Ovary (tissue), 9 donors: ENCODE results near the gene GNG7. TPM values are rescaled to one million over a fixed set of nuclear protein-coding genes. Genes with fewer than 3 reads are reported as not detected.

Source experiments
- DNase-seq, 5 donors: peaks; one replicate each; pipeline ENCODE4 v3.0.0-alpha.2; 2019 to 2020
- H3K27ac ChIP-seq, 2 donors: fragments of 200-600 bp; one replicate each; pipeline versions ENCODE4 v1.5.1 to v1.8.0; 2019 to 2022
- H3K27me3 ChIP-seq: fragments of 200-600 bp; one replicate; pipeline ENCODE4 v1.8.0; 2022
- H3K36me3 ChIP-seq: fragments of 200-600 bp; sonication (generic); one replicate; pipeline ENCODE4 v1.5.1; 2019
- H3K4me1 ChIP-seq: one replicate; pipeline ENCODE4 v1.8.1; 2013; ENCODE audit warnings: mild to moderate bottlenecking, moderate library complexity; ENCODE audit not compliant: insufficient read depth
- H3K4me3 ChIP-seq: fragments of 200-600 bp; sonication (generic); one replicate; pipeline ENCODE4 v1.5.1; 2017
- H3K9me3 ChIP-seq, 2 donors: fragments of 200-600 bp in 1 of 2; sonication (generic) in 1 of 2; one replicate each; pipeline versions ENCODE4 v1.5.1 to v1.8.1; 2013 to 2019; ENCODE audit warnings: mild to moderate bottlenecking in 1 of 2, moderate library complexity in 1 of 2
- CTCF ChIP-seq, 3 donors: fragments of 450-650 bp in 2 of 3; fragments of 200-600 bp in 1 of 3; IDR thresholded peaks; one replicate each; pipeline versions ENCODE4 v1.5.1 to v1.8.0; 2016 to 2022; ENCODE audit warnings: antibody characterized with exemption in 3 of 3, mild to moderate bottlenecking in 1 of 3
- EP300 ChIP-seq: sonication (generic); formaldehyde crosslinking; IDR thresholded peaks from one replicate; pipeline ENCODE4 v1.6.1; 2017; ENCODE audit warnings: antibody characterized with exemption
- POLR2A ChIP-seq: fragments of 450-650 bp; IDR thresholded peaks from one replicate; pipeline ENCODE4 v1.6.1; 2017; ENCODE audit warnings: antibody characterized with exemption, mild to moderate bottlenecking, moderate library complexity
- WGBS, 3 donors: extraction: QIAGEN DNeasy Blood & Tissue Kit in 1 of 3; methylation state at CpG; one replicate each; pipeline versions ENCODE4 v1.1.5 to v1.1.7; 2013 to 2017; 5-methylcytosine and 5-hydroxymethylcytosine counted together
- intact Hi-C, 4 donors: fragments of 100-400 bp; cut with DNase I; formaldehyde crosslinking; loops; one replicate each; pipeline versions ENCODE4 v1.11.0 to v1.15.1; 2022 to 2023
- polyA plus RNA-seq, 2 donors: library from polyadenylated mRNA; stranded (reverse); fragments of 200-250 nt in 1 of 2; fragments of 350-450 nt in 1 of 2; fragmentation: Illumina TruSeq in 1 of 2; extraction: RNeasy Lipid Tissue Mini Kit (QIAGEN cat#74804) in 1 of 2; gene quantifications; one replicate each; pipeline ENCODE4 v1.2.3, GENCODE V29; 2013 to 2014
- total RNA-seq, 7 donors: library from RNA; depleted of rRNA in 2 of 7; stranded (reverse); fragments of >200 nt in 2 of 7; fragmentation: NEBNext Ultra II Directional in 3 of 7; extraction: Animal tissue kit (Norgen Biotek cat#: 25700) in 3 of 7; gene quantifications; one replicate each; pipeline versions ENCODE4 v1.1.0 to v1.2.4, GENCODE V29; 2016 to 2023
- donor health status: DM: no; HTN: no; CAD: no; lungs with moderate emphysema.
- donor health status: DM: no; HTN: no; CAD: no.
- donor health status: Bipolar disorder and iron deficiency.
- donor health status: DM: yes; HTN: yes; CAD: no.
- donor health status: DM: no; HTN: no; CAD: no.
- donor health status: DM: yes; HTN: yes; CAD: no.

The GNG7 gene
- total and polyA plus RNA-seq, 9 donors: 4.1 to 36.3 (median 15.1) TPM

- no peaks in the 10 kb centered on the region for H3K27me3 ChIP-seq
- peaks cover 0 to 3% of the 10 kb centered on the region in 2 donors for H3K9me3 ChIP-seq
- 77 to 82% (median 81%) methylated on average over 16 of the region's 16 CpGs for WGBS, 3 donors
- no peak for TF ChIP-seq CTCF (IDR thresholded peaks at IDR 0.05)
- no peak for TF ChIP-seq POLR2A
- TF ChIP-seq EP300: no peak
- DNase-seq: no peak
- H3K4me3 ChIP-seq: no peak overlapping the region
- peaks cover 6% of the 10 kb centered on the region for H3K4me1 ChIP-seq
- no peak overlapping the region for H3K27ac ChIP-seq
- intact Hi-C loops: no loop called here
- H3K36me3 ChIP-seq: no peaks in the 10 kb centered on the region
These were observed 72.8 kb downstream of the GNG7 start for GRCh38 chr19:2629491-2630351.

DNA sequence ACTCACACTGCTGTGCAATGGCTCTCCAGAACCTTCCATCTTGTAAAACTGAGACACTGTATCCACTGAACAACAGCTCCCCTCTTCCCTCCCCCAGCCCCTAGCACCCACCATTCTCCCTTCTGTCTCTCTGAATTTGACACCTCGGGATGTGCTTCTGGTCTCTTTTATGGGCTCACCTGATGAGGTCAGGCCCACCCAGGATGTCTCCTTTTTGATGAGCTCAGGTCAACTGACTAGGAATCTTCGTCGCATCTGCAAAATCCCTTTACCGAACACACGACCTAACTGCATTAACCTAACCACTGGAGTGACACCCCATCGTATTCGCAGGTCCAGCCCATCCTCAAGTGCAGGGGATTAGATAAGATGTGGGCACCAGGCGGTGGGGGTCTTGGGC, 73.9 kb downstream of the GNG7 start:
- Histone ChIP-seq H3K27me3 (no peaks in the 10 kb centered on the region), H3K9me3 (peaks cover 0 to 3% of the 10 kb centered on the region in 2 donors), H3K4me1 (peaks cover 1% of the 10 kb centered on the region), H3K36me3 (no peaks in the 10 kb centered on the region), H3K4me3 (no peak overlapping the region), H3K27ac (peak overlapping the region in 1 of 2 donors; percentile 20)
- WGBS, 3 donors: 92 to 94% (median 94%) methylated on average over 8 of the region's 8 CpGs
- intact Hi-C loops: no loop called here
- no peak for TF ChIP-seq CTCF (IDR thresholded peaks at IDR 0.05)
- no peak for TF ChIP-seq POLR2A
- TF ChIP-seq EP300: no peak
- no peak for DNase-seq

DNA sequence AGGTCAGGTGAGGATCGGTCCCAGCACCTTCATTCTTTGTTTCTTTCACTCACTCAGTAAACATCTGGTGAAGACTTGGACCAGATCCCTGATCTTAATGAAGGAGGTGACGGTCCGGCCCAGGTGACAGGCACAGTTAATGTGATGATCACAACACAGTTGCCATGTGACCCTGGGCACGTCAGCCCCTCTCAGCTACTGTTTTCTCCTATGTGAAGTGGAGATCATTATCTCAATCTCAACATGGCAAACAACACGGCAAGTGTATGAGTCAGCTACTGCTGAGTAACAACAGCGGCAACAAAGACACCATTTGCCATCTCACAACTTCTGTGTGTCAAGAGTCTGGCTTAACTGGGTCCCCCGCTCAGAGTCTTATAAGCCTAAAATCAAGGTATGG, 74.6 kb downstream of the GNG7 start:
- TF ChIP-seq EP300 (no peak), CTCF (IDR thresholded peaks at IDR 0.05) (no peak), POLR2A (no peak)
- no peaks in the 10 kb centered on the region for H3K4me1 ChIP-seq
- H3K27me3 ChIP-seq: no peaks in the 10 kb centered on the region
- intact Hi-C loops: no loop called here
- no peaks in the 10 kb centered on the region for H3K36me3 ChIP-seq
- peak overlapping the region in 1 of 2 donors; percentile 58 for H3K27ac ChIP-seq
- peaks cover 0 to 3% of the 10 kb centered on the region in 2 donors for H3K9me3 ChIP-seq
- no peak for DNase-seq
- H3K4me3 ChIP-seq: no peak overlapping the region
- WGBS, 3 donors: 83 to 91% (median 84%) methylated on average over 7 of the region's 7 CpGs

DNA sequence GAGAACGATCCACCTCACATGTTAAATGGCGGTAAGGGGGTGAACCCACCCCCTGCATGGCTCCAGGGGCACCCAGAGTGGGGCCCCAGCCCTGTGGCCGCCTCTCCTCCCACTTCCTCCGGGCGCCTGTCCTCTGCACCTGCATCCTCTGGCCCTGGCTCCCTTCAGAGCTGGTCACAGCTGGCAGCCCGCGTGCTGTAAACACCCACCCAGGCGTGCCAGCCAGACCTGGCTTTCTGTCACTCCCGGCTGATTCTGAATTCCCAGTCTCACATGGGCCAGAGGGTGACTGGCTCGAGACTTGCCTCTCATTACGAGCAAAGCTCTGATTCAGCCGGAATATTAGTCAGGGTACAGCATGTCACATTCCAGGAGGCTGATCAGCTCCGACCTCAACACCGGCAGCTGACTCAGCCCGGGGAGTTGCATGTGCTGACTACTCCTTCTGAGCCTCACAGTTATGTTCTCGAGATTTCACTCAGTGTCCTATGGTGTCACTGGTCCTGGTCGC, 75.1 kb downstream of the GNG7 start:
- Histone ChIP-seq H3K4me3 (no peak overlapping the region), H3K27ac (peak overlapping the region in 1 of 2 donors; percentile 58), H3K27me3 (no peaks in the 10 kb centered on the region), H3K9me3 (peaks cover 0 to 3% of the 10 kb centered on the region in 2 donors), H3K4me1 (no peaks in the 10 kb centered on the region), H3K36me3 (no peaks in the 10 kb centered on the region)
- TF ChIP-seq CTCF (IDR thresholded peaks at IDR 0.05): no peak
- no peak for TF ChIP-seq POLR2A
- peak; percentile 81 for TF ChIP-seq EP300
- intact Hi-C loops: no loop called here
- 41 to 48% (median 42%) methylated on average over 16 to 17 of the region's 17 CpGs for WGBS, 3 donors
- peak in 3 of 5 donors; percentile 59 to 67 (median 65) for DNase-seq
